Measurements from ENCODE around the gene CCR9.
A peak's percentile ranks its signal among the peaks of the same experiment; 100 is the strongest.

Gene CCR9

GRCh38 chr3:45910892-45911291 is 24.5 kb downstream of the CCR9 start:
- DNase-seq = no peak

GRCh38 chr3:45911511-45912226 is 25.3 kb downstream of the CCR9 start:
- peak; percentile 6 for DNase-seq

GRCh38 chr3:45912435-45912834 is 26.1 kb downstream of the CCR9 start:
- DNase-seq = no peak

- DNase-seq = no peak
These were observed 28.2 kb downstream of the CCR9 start for GRCh38 chr3:45914362-45915058.

- no peak for DNase-seq
These were observed 28.7 kb downstream of the CCR9 start for GRCh38 chr3:45915059-45915439.

GRCh38 chr3:45915518-45916231 is 29.3 kb downstream of the CCR9 start:
- peak; percentile 96 for DNase-seq

GRCh38 chr3:45917146-45917898 is 31.0 kb downstream of the CCR9 start:
- DNase-seq = no peak

- DNase-seq = no peak
These were observed 35.1 kb downstream of the CCR9 start for GRCh38 chr3:45921158-45922038.

GRCh38 chr3:45922039-45922326 is 35.6 kb downstream of the CCR9 start:
- DNase-seq = no peak

- DNase-seq = no peak
These were observed 36.7 kb downstream of the CCR9 start for GRCh38 chr3:45922950-45923590.

GRCh38 chr3:45923755-45924154 is 37.4 kb downstream of the CCR9 start:
- peak; percentile 5 for DNase-seq

GRCh38 chr3:45927881-45928280 is 41.5 kb downstream of the CCR9 start:
- DNase-seq = no peak

GRCh38 chr3:45929042-45929679 is 42.8 kb downstream of the CCR9 start:
- peak; percentile 23 for DNase-seq

- no peak for DNase-seq
These were observed 45.2 kb downstream of the CCR9 start for GRCh38 chr3:45931496-45931895.

- peak; percentile 79 for DNase-seq
These were observed 45.8 kb downstream of the CCR9 start for GRCh38 chr3:45932112-45932511.

GRCh38 chr3:45933591-45933990 is 47.2 kb downstream of the CCR9 start:
- no peak for DNase-seq

- DNase-seq = no peak
These were observed 49.9 kb downstream of the CCR9 start for GRCh38 chr3:45936261-45936660.

GRCh38 chr3:45937206-45938042 is 51.1 kb downstream of the CCR9 start:
- DNase-seq = no peak

GRCh38 chr3:45938043-45938435 is 51.7 kb downstream of the CCR9 start:
- DNase-seq = no peak

GRCh38 chr3:45938864-45939263 is 52.5 kb downstream of the CCR9 start:
- peak; percentile 83 for DNase-seq

All from MV-4-11 (cell line).